Ovary (tissue), 9 donors: Measurements from ENCODE around the gene CSK. TPM values are rescaled to one million over a fixed set of nuclear protein-coding genes. Genes with fewer than 3 reads are reported as not detected.

ENCODE experiments used
- DNase-seq, 5 donors: peaks; one replicate each; pipeline ENCODE4 v3.0.0-alpha.2; 2019 to 2020
- H3K27ac ChIP-seq, 2 donors: fragments of 200-600 bp; one replicate each; pipeline versions ENCODE4 v1.5.1 to v1.8.0; 2019 to 2022
- H3K27me3 ChIP-seq: fragments of 200-600 bp; one replicate; pipeline ENCODE4 v1.8.0; 2022
- H3K36me3 ChIP-seq: fragments of 200-600 bp; sonication (generic); one replicate; pipeline ENCODE4 v1.5.1; 2019
- H3K4me1 ChIP-seq: one replicate; pipeline ENCODE4 v1.8.1; 2013; ENCODE audit warnings: mild to moderate bottlenecking, moderate library complexity; ENCODE audit not compliant: insufficient read depth
- H3K4me3 ChIP-seq: fragments of 200-600 bp; sonication (generic); one replicate; pipeline ENCODE4 v1.5.1; 2017
- H3K9me3 ChIP-seq, 2 donors: fragments of 200-600 bp in 1 of 2; sonication (generic) in 1 of 2; one replicate each; pipeline versions ENCODE4 v1.5.1 to v1.8.1; 2013 to 2019; ENCODE audit warnings: mild to moderate bottlenecking in 1 of 2, moderate library complexity in 1 of 2
- EP300 ChIP-seq: sonication (generic); formaldehyde crosslinking; IDR thresholded peaks from one replicate; pipeline ENCODE4 v1.6.1; 2017; ENCODE audit warnings: antibody characterized with exemption
- POLR2A ChIP-seq: fragments of 450-650 bp; IDR thresholded peaks from one replicate; pipeline ENCODE4 v1.6.1; 2017; ENCODE audit warnings: antibody characterized with exemption, mild to moderate bottlenecking, moderate library complexity
- WGBS, 3 donors: extraction: QIAGEN DNeasy Blood & Tissue Kit in 1 of 3; methylation state at CpG; one replicate each; pipeline versions ENCODE4 v1.1.5 to v1.1.7; 2013 to 2017; 5-methylcytosine and 5-hydroxymethylcytosine counted together
- intact Hi-C, 4 donors: fragments of 100-400 bp; cut with DNase I; formaldehyde crosslinking; loops; one replicate each; pipeline versions ENCODE4 v1.11.0 to v1.15.1; 2022 to 2023
- polyA plus RNA-seq, 2 donors: library from polyadenylated mRNA; stranded (reverse); fragments of 200-250 nt in 1 of 2; fragments of 350-450 nt in 1 of 2; fragmentation: Illumina TruSeq in 1 of 2; extraction: RNeasy Lipid Tissue Mini Kit (QIAGEN cat#74804) in 1 of 2; gene quantifications; one replicate each; pipeline ENCODE4 v1.2.3, GENCODE V29; 2013 to 2014
- total RNA-seq, 7 donors: library from RNA; depleted of rRNA in 2 of 7; stranded (reverse); fragments of >200 nt in 2 of 7; fragmentation: NEBNext Ultra II Directional in 3 of 7; extraction: Animal tissue kit (Norgen Biotek cat#: 25700) in 3 of 7; gene quantifications; one replicate each; pipeline versions ENCODE4 v1.1.0 to v1.2.4, GENCODE V29; 2016 to 2023
- TF ChIP-seq, protein P1 (sequence below), 3 donors: fragments of 450-650 bp in 2 of 3; fragments of 200-600 bp in 1 of 3; IDR thresholded peaks; one replicate each; pipeline versions ENCODE4 v1.5.1 to v1.8.0; 2016 to 2022; ENCODE audit warnings: antibody characterized with exemption in 3 of 3, mild to moderate bottlenecking in 1 of 3
- donor health status: DM: no; HTN: no; CAD: no; lungs with moderate emphysema.
- donor health status: DM: no; HTN: no; CAD: no.
- donor health status: Bipolar disorder and iron deficiency.
- donor health status: DM: yes; HTN: yes; CAD: no.
- donor health status: DM: no; HTN: no; CAD: no.
- donor health status: DM: yes; HTN: yes; CAD: no.

The CSK gene
- total and polyA plus RNA-seq, 9 donors, result 9.2 to 49.6 (median 41.1) TPM

- WGBS, 3 donors, result 0 to 1% (median 0%) methylated on average over 33 to 84 of the region's 84 CpGs
- Histone ChIP-seq H3K9me3 (no peaks in the 10 kb centered on the region), H3K27ac (peak within 1 kb of the TSS; percentile 69 to 90), H3K4me3 (peak within 1 kb of the TSS; percentile 57), H3K4me1 (peaks cover 4% of the 10 kb centered on the region), H3K36me3 (no peaks in the 10 kb centered on the region), H3K27me3 (no peaks in the 10 kb centered on the region)
- intact Hi-C loops, result loop anchor here in 2 of 4 donors (5.0 to 10.0 kb wide), 2 partner anchors 61 to 62 kb away; partner anchors contain the start of genes CSK (in 1 of the 2) and FAM219B (in 1 of the 2)
- peak; percentile 91 to 95 (median 92) for DNase-seq
- TF ChIP-seq POLR2A, result peak; percentile 10
- TF ChIP-seq, protein P1, sequence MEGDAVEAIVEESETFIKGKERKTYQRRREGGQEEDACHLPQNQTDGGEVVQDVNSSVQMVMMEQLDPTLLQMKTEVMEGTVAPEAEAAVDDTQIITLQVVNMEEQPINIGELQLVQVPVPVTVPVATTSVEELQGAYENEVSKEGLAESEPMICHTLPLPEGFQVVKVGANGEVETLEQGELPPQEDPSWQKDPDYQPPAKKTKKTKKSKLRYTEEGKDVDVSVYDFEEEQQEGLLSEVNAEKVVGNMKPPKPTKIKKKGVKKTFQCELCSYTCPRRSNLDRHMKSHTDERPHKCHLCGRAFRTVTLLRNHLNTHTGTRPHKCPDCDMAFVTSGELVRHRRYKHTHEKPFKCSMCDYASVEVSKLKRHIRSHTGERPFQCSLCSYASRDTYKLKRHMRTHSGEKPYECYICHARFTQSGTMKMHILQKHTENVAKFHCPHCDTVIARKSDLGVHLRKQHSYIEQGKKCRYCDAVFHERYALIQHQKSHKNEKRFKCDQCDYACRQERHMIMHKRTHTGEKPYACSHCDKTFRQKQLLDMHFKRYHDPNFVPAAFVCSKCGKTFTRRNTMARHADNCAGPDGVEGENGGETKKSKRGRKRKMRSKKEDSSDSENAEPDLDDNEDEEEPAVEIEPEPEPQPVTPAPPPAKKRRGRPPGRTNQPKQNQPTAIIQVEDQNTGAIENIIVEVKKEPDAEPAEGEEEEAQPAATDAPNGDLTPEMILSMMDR (IDR thresholded peaks at IDR 0.05), result peak; percentile 60 to 97 (median 96)
- TF ChIP-seq EP300, result no peak
These were observed 60.9 kb downstream of the CSK start, which contains the start of gene ULK3 for GRCh38 chr15:74842581-74843444. Gene ULK3 (minus strand): TSS chr15:74843156. CDS start chr15:74843105, 51 bp downstream.

DNA sequence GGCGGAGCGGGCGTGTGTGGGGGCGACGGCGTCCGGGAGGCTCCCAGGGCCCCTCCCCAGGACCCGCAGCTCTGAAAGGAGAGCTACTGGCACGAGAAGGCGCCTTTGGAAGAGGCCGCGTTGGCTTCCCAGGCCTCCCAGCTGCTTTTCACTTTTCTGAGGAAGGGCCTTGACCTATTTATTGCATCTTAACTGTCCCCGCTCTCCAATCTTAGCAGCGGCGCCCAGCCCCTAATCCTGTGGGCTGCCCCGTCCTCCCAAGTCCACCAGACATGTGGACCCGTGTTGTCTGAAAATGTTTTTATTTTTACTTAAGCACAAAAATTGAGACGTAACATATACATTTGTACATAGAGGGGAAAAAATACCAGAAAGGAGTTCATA is 61.6 kb downstream of the CSK start:
- peak overlapping the region; percentile 69 to 90 for H3K27ac ChIP-seq
- no peaks in the 10 kb centered on the region for H3K9me3 ChIP-seq
- peak overlapping the region; percentile 57 for H3K4me3 ChIP-seq
- DNase-seq, result no peak
- TF ChIP-seq, protein P1 (IDR thresholded peaks at IDR 0.05), result no peak
- TF ChIP-seq EP300, result no peak
- no peak for TF ChIP-seq POLR2A
- intact Hi-C loops, result loop anchor here in 2 of 4 donors (5.0 to 10.0 kb wide), 2 partner anchors 61 kb away; partner anchors contain the start of genes CSK (in 1 of the 2) and FAM219B (in 1 of the 2)
- H3K27me3 ChIP-seq, result no peaks in the 10 kb centered on the region
- H3K4me1 ChIP-seq, result peaks cover 4% of the 10 kb centered on the region
- 2 to 9% (median 3%) methylated on average over 18 of the region's 18 CpGs for WGBS, 3 donors
- no peaks in the 10 kb centered on the region for H3K36me3 ChIP-seq

DNA sequence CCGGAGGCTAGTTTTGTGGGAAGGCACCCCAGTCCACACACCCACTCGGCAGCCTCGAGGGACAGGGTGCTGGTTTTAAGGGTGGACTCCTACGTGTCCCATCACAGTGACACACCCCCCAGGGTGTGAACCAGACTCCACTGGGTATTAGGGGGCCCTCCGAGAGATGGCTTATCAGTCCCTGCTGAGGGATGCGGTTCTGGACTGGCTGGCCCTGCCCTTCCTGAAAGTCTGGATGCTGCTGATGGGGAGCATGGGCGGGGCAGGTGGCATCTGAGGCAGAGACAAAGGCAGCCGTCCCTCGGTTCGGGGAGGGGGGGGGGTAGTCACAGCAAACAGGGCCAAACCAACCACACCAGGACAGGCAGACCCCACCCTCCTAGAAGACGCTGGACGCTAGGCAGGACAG is 62.0 kb downstream of the CSK start:
- H3K4me1 ChIP-seq, result peaks cover 4% of the 10 kb centered on the region
- peak overlapping the region; percentile 69 to 90 for H3K27ac ChIP-seq
- no peaks in the 10 kb centered on the region for H3K36me3 ChIP-seq
- intact Hi-C loops, result loop anchor here in 2 of 4 donors (5.0 to 10.0 kb wide), 2 partner anchors 61 to 62 kb away; partner anchors contain the start of genes CSK (in 1 of the 2) and FAM219B (in 1 of the 2)
- WGBS, 3 donors, result 44 to 55% (median 50%) methylated on average over 12 of the region's 12 CpGs
- TF ChIP-seq, protein P1 (IDR thresholded peaks at IDR 0.05), result no peak
- TF ChIP-seq EP300 (no peak), POLR2A (no peak)
- no peaks in the 10 kb centered on the region for H3K27me3 ChIP-seq
- H3K4me3 ChIP-seq, result no peak overlapping the region
- peak in 3 of 5 donors; percentile 40 to 49 (median 41) for DNase-seq
- H3K9me3 ChIP-seq, result no peaks in the 10 kb centered on the region

DNA sequence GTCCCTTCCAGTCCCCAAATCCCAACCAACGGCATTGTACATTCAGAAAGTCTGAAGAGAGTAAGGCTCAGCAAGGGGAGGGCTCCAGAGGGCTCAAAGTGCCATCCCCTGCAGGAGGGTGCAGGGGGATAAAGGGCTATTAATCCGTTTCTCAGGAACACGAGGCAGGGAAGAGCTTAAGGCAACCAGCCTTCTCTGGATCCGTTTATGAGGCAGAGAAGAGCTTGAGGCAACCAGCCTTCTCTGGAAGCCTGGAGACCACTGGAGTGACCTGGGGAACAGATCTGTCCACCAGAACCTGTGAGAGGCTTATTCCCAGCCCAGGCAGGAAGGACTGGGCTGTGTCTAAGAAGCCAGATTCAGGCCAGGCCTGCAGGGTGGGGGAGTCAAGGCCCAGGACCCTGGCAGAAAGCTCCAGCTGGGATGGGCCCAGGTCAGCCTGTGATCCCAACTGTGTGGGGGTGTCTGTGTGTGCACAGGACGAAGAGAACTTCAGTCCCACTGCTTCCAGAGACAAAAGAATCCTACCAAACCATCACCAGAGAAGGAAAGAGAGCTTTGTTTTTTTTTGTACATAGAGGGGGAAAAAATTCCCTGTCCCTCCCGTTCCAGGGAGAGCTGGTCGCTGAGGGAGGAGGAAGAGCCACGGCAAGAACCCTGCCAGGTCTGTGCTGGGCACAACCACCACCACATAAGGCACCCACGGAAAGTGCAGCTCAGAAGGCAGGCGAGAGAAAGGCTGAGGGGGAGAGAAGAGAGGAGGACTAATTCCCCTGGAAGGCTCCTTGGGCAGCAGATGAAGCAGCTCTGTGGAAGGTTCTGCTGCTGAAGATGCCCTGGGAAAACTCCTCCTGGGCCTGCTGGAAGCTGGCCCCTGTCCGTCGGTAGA is 62.7 kb downstream of the CSK start:
- H3K9me3 ChIP-seq, result no peaks in the 10 kb centered on the region
- TF ChIP-seq, protein P1 (IDR thresholded peaks at IDR 0.05), result no peak
- no peak for TF ChIP-seq POLR2A
- TF ChIP-seq EP300, result no peak
- DNase-seq, result peak in 4 of 5 donors; percentile 47 to 81 (median 69)
- H3K27me3 ChIP-seq, result no peaks in the 10 kb centered on the region
- peaks cover 4% of the 10 kb centered on the region for H3K4me1 ChIP-seq
- H3K4me3 ChIP-seq, result no peak overlapping the region
- WGBS, 3 donors, result 36 to 46% (median 44%) methylated on average over 12 of the region's 12 CpGs
- peak overlapping the region; percentile 69 to 90 for H3K27ac ChIP-seq
- intact Hi-C loops, result loop anchor here in 2 of 4 donors (5.0 to 10.0 kb wide), 2 partner anchors 60 to 62 kb away; partner anchors contain the start of genes CSK (in 1 of the 2) and FAM219B (in 1 of the 2)
- H3K36me3 ChIP-seq, result no peaks in the 10 kb centered on the region
